ENCODE results near the gene DNAH14. TPM values are rescaled to one million over a fixed set of nuclear protein-coding genes. Genes with fewer than 3 reads are reported as not detected.

Gene DNAH14
- total RNA-seq, 1 donor from 2014 or later: 21.6 TPM

GRCh38 chr1:225428881-225429455, 499.5 kb downstream of the DNAH14 start:
- Mint-ChIP-seq H3K4me3 (ENCODE audit: unreplicated experiment) (peak overlapping the region; percentile 93), H3K36me3 (ENCODE audit: low read depth, unreplicated experiment) (peaks cover 3% of the 10 kb centered on the region), H3K27me3 (ENCODE audit: unreplicated experiment) (peaks cover 11% of the 10 kb centered on the region), H3K9me3 (ENCODE audit: unreplicated experiment) (no peaks in the 10 kb centered on the region), H3K4me1 (ENCODE audit: unreplicated experiment) (peaks cover 38% of the 10 kb centered on the region), H3K27ac (ENCODE audit: unreplicated experiment) (peak overlapping the region; percentile 91)
- no peak for DNase-seq (ENCODE audit: low spot score)
- TF ChIP-seq, protein P1, sequence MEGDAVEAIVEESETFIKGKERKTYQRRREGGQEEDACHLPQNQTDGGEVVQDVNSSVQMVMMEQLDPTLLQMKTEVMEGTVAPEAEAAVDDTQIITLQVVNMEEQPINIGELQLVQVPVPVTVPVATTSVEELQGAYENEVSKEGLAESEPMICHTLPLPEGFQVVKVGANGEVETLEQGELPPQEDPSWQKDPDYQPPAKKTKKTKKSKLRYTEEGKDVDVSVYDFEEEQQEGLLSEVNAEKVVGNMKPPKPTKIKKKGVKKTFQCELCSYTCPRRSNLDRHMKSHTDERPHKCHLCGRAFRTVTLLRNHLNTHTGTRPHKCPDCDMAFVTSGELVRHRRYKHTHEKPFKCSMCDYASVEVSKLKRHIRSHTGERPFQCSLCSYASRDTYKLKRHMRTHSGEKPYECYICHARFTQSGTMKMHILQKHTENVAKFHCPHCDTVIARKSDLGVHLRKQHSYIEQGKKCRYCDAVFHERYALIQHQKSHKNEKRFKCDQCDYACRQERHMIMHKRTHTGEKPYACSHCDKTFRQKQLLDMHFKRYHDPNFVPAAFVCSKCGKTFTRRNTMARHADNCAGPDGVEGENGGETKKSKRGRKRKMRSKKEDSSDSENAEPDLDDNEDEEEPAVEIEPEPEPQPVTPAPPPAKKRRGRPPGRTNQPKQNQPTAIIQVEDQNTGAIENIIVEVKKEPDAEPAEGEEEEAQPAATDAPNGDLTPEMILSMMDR (IDR thresholded peaks at IDR 0.05; ENCODE audit: unreplicated experiment): no peak

GRCh38 chr1:225430301-225430700, 500.8 kb downstream of the DNAH14 start:
- no peaks in the 10 kb centered on the region for H3K9me3 Mint-ChIP-seq (ENCODE audit: unreplicated experiment)
- TF ChIP-seq, protein P1 (IDR thresholded peaks at IDR 0.05; ENCODE audit: unreplicated experiment): no peak
- peaks cover 3% of the 10 kb centered on the region for H3K36me3 Mint-ChIP-seq (ENCODE audit: low read depth, unreplicated experiment)
- H3K4me3 Mint-ChIP-seq (ENCODE audit: unreplicated experiment): no peak overlapping the region
- H3K27ac Mint-ChIP-seq (ENCODE audit: unreplicated experiment): no peak overlapping the region
- no peak for DNase-seq (ENCODE audit: low spot score)
- H3K27me3 Mint-ChIP-seq (ENCODE audit: unreplicated experiment): peaks cover 11% of the 10 kb centered on the region
- H3K4me1 Mint-ChIP-seq (ENCODE audit: unreplicated experiment): peaks cover 26% of the 10 kb centered on the region

DNA sequence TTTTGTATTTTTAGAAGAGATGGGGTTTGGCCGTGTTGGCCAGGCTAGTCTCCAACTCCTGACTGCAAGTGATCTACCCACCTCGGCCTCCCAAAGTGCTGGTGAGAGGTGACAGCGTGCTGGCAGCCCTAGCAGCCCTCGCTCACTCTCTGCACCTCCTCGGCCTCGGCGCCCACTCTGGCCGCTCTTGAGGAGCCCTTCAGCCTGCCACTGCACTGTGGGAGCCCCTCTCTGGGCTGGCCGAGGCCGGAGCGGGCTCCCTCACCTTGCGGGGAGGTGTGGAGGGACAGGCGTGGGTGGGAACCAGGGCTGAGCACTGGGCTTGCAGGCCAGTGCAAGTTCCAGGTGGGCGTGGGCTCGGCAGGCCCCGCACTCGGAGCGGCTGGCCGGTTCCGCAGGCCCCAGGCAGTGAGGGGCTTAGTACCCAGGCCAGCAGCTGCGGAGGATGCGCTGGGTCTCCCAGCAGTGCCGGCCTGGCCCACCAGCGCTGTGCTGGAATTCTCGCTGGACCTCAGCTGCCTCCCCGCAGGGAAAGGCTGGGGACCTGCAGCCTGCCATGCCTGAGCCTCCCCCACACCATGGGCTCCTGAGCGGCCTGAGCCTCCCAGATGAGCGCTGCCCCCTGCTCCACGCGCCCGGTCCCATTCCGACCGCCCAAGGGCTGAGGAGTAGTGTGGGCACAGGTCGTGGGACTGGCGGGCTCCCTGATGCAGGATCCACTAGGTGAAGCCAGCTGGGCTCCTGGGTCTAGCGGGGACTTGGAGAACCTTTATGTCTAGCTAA, 501.8 kb downstream of the DNAH14 start:
- DNase-seq (ENCODE audit: low spot score): no peak
- Mint-ChIP-seq H3K9me3 (ENCODE audit: unreplicated experiment) (no peaks in the 10 kb centered on the region), H3K4me1 (ENCODE audit: unreplicated experiment) (peaks cover 16% of the 10 kb centered on the region), H3K4me3 (ENCODE audit: unreplicated experiment) (no peak overlapping the region), H3K36me3 (ENCODE audit: low read depth, unreplicated experiment) (peaks cover 3% of the 10 kb centered on the region), H3K27me3 (ENCODE audit: unreplicated experiment) (peaks cover 8% of the 10 kb centered on the region), H3K27ac (ENCODE audit: unreplicated experiment) (no peak overlapping the region)
- TF ChIP-seq, protein P1 (IDR thresholded peaks at IDR 0.05; ENCODE audit: unreplicated experiment): no peak

DNA sequence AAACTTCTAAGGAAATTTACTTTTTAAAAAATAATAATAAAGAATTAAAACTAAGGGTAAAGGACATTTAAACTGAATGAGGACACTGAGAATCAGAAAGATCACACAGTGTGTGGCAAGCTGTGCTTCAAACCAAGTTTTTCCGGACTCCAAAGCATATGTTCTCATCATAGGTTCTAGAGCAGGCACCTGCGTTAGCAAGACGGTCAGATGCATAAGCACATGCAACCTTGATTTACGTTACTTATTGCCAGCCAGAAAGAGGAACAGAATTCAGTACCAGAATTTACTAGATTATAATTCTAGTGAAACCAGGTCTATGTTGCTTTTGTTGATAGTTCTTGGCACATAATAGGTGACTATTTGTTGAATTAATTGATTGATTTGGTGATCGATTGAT, 504.6 kb downstream of the DNAH14 start:
- H3K36me3 Mint-ChIP-seq (ENCODE audit: low read depth, unreplicated experiment): peaks cover 3% of the 10 kb centered on the region
- no peak for DNase-seq (ENCODE audit: low spot score)
- H3K4me3 Mint-ChIP-seq (ENCODE audit: unreplicated experiment): no peak overlapping the region

More for the DNA sequence above, 504.6 kb downstream of the DNAH14 start:
- peaks cover under 1% of the 10 kb centered on the region for H3K27me3 Mint-ChIP-seq (ENCODE audit: unreplicated experiment)
- no peaks in the 10 kb centered on the region for H3K9me3 Mint-ChIP-seq (ENCODE audit: unreplicated experiment)
- TF ChIP-seq, protein P1 (IDR thresholded peaks at IDR 0.05; ENCODE audit: unreplicated experiment): no peak
- no peak overlapping the region for H3K27ac Mint-ChIP-seq (ENCODE audit: unreplicated experiment)
- H3K4me1 Mint-ChIP-seq (ENCODE audit: unreplicated experiment): peaks cover 6% of the 10 kb centered on the region
